Forelimb muscle (tissue), 1 donor: Measurements from ENCODE around the gene NDUFA12. TPM values are rescaled to one million over a fixed set of nuclear protein-coding genes. Genes with fewer than 3 reads are reported as not detected.

Experiments
- DNase-seq: peaks from one replicate; pipeline ENCODE4 v3.0.0-alpha.2; 2013; ENCODE audit warnings: low read depth
- polyA plus RNA-seq: library from polyadenylated mRNA; unstranded; fragments of 120-200 nt; gene quantifications from one replicate; pipeline ENCODE4 v1.2.1, GENCODE V29; 2013; ENCODE audit not compliant: insufficient read length

The NDUFA12 gene
- polyA plus RNA-seq, 1 donor = 88.4 TPM

DNA sequence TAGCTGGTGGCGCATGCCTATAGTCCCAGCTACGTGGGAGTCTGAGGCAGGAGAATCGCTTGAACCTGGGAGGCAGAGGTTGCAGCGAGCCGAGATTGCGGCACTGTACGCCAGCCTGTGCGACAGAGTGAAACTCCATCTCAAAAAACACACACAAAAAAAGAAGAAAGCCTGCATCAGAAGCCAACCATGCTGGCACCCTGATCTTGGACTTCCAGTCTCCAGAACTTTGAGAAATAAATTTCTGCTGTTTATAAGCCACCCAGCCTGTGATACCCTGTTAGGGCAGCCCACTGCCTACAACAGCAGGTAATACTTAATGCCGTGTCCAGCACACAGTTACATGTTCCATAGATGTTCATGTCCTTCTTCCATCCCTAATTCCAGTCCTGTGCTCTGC, 62.7 kb downstream of the NDUFA12 start:
- no peak for DNase-seq

- no peak for DNase-seq
Measured at GRCh38 chr12:94938583-94938982, 64.9 kb downstream of the NDUFA12 start.

DNA sequence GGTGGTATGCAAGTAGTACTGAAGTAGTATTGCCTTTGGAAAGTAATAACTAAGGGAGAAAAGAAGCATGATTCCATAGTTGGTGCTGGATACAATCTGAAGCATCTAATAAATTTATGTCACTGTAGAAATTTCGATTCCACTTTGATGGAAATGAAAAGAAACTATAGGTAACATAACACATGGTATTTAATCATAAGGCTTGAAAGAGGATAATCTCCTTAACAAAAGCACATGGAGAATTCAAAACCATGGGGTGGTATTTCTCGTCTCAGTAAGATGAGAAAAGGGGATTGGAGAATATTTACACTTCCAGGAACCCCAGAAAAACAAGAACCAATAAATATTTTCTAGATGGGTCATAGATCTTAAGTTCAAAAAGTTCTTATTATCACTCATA, 72.7 kb downstream of the NDUFA12 start:
- DNase-seq = no peak

GRCh38 chr12:94930216-94930654, 73.3 kb downstream of the NDUFA12 start:
- DNase-seq = no peak

- no peak for DNase-seq
Measured at GRCh38 chr12:94929780-94930179, 73.7 kb downstream of the NDUFA12 start.

- DNase-seq = no peak
Measured at GRCh38 chr12:94925729-94926128, 77.8 kb downstream of the NDUFA12 start.

- DNase-seq = no peak
Measured at GRCh38 chr12:94925206-94925605, 78.3 kb downstream of the NDUFA12 start.

- no peak for DNase-seq
Measured at GRCh38 chr12:94922561-94922960, 80.9 kb downstream of the NDUFA12 start.

Other genes with a start within 250 kb of the NDUFA12 start
- gene NR2C1, start 69.9 kb upstream of the NDUFA12 start, polyA plus RNA-seq = 42.8 TPM
- 4.1 TPM for gene FGD6, start 213.8 kb upstream of the NDUFA12 start, polyA plus RNA-seq
- gene VEZT, start 214.1 kb upstream of the NDUFA12 start, polyA plus RNA-seq = 81.4 TPM